ENCODE measurements around the gene ATG4B.
A peak's percentile ranks its signal among the peaks of the same experiment; 100 is the strongest.

The ATG4B gene

GRCh38 chr2:241703032-241703604 is 65.6 kb downstream of the ATG4B start:
- in situ Hi-C loops (cut with HindIII; ENCODE audit: low pct_unique_long_range_greater_than_20kb, low sequenced_read_pairs), result no loop called here
- DNase-seq (ENCODE audit: low read depth in 1 of 2, low spot score in 1 of 2), result peak in 1 of 2 experiments; percentile 23
- no peak for TF ChIP-seq JUND (IDR thresholded peaks at IDR 0.05; ENCODE audit: low read depth)

- DNase-seq (ENCODE audit: low read depth in 1 of 2, low spot score in 1 of 2), result no peak
- no peak for TF ChIP-seq JUND (IDR thresholded peaks at IDR 0.05; ENCODE audit: low read depth)
- in situ Hi-C loops (cut with HindIII; ENCODE audit: low pct_unique_long_range_greater_than_20kb, low sequenced_read_pairs), result no loop called here
Observed at GRCh38 chr2:241706537-241706936, 69.0 kb downstream of the ATG4B start.

- in situ Hi-C loops (cut with HindIII; ENCODE audit: low pct_unique_long_range_greater_than_20kb, low sequenced_read_pairs), result no loop called here
- no peak for TF ChIP-seq JUND (IDR thresholded peaks at IDR 0.05; ENCODE audit: low read depth)
- no peak for DNase-seq (ENCODE audit: low read depth in 1 of 2, low spot score in 1 of 2)
Observed at GRCh38 chr2:241708879-241709278, 71.4 kb downstream of the ATG4B start.

GRCh38 chr2:241719093-241719492 is 81.6 kb downstream of the ATG4B start:
- in situ Hi-C loops (cut with HindIII; ENCODE audit: low pct_unique_long_range_greater_than_20kb, low sequenced_read_pairs), result no loop called here
- no peak for TF ChIP-seq JUND (IDR thresholded peaks at IDR 0.05; ENCODE audit: low read depth)
- DNase-seq (ENCODE audit: low read depth in 1 of 2, low spot score in 1 of 2), result no peak

GRCh38 chr2:241720099-241720498 is 82.6 kb downstream of the ATG4B start:
- in situ Hi-C loops (cut with HindIII; ENCODE audit: low pct_unique_long_range_greater_than_20kb, low sequenced_read_pairs), result no loop called here
- DNase-seq (ENCODE audit: low read depth in 1 of 2, low spot score in 1 of 2), result no peak
- no peak for TF ChIP-seq JUND (IDR thresholded peaks at IDR 0.05; ENCODE audit: low read depth)

GRCh38 chr2:241720560-241720959 is 83.1 kb downstream of the ATG4B start:
- DNase-seq (ENCODE audit: low read depth in 1 of 2, low spot score in 1 of 2), result no peak
- in situ Hi-C loops (cut with HindIII; ENCODE audit: low pct_unique_long_range_greater_than_20kb, low sequenced_read_pairs), result no loop called here
- TF ChIP-seq JUND (IDR thresholded peaks at IDR 0.05; ENCODE audit: low read depth), result no peak

- DNase-seq (ENCODE audit: low read depth in 1 of 2, low spot score in 1 of 2), result no peak
- in situ Hi-C loops (cut with HindIII; ENCODE audit: low pct_unique_long_range_greater_than_20kb, low sequenced_read_pairs), result no loop called here
Observed at GRCh38 chr2:241721852-241722251, 84.4 kb downstream of the ATG4B start.

GRCh38 chr2:241722896-241723454 is 85.5 kb downstream of the ATG4B start:
- DNase-seq (ENCODE audit: low read depth in 1 of 2, low spot score in 1 of 2), result no peak
- TF ChIP-seq JUND (IDR thresholded peaks at IDR 0.05; ENCODE audit: low read depth), result no peak
- in situ Hi-C loops (cut with HindIII; ENCODE audit: low pct_unique_long_range_greater_than_20kb, low sequenced_read_pairs), result no loop called here

More at GRCh38 chr2:241721852-241722251, 84.4 kb downstream of the ATG4B start:
- no peak for TF ChIP-seq JUND (IDR thresholded peaks at IDR 0.05; ENCODE audit: low read depth)
